GM23338 (cell line): ENCODE data around the gene PPID. TPM values are rescaled to one million over a fixed set of nuclear protein-coding genes. Genes with fewer than 3 reads are reported as not detected.

ENCODE experiments used
- ATAC-seq: fragments of 200-7000 bp; cut with Tn5 transposase; 3 replicates; pipeline ENCODE4 v1.9.1; 2020
- DNase-seq: peaks from one replicate; pipeline ENCODE4 v3.0.0-alpha.2; 2015; ENCODE audit warnings: low spot score
- H2AFZ ChIP-seq: fragments of 200-600 bp; sonication (generic); 2 replicates; pipeline ENCODE4 v1.8.0; 2016; ENCODE audit warnings: antibody characterized with exemption, mild to moderate bottlenecking, moderate library complexity
- H3F3A ChIP-seq: fragments of 200-600 bp; sonication (generic); replicated peaks from 2 replicates; pipeline ENCODE4 v1.8.0; 2017; ENCODE audit warnings: antibody characterized with exemption, mixed run types, low read depth
- H3K27ac ChIP-seq: fragments of 200-600 bp; sonication (generic); 2 replicates; pipeline ENCODE4 v1.6.1; 2016; ENCODE audit warnings: low read depth
- H3K27me3 ChIP-seq: fragments of 200-600 bp; sonication (generic); 2 replicates; pipeline ENCODE4 v1.8.0; 2016; ENCODE audit warnings: mild to moderate bottlenecking, mixed run types, moderate library complexity; ENCODE audit not compliant: insufficient read depth
- H3K36me3 ChIP-seq: fragments of 200-600 bp; sonication (generic); 2 replicates; pipeline ENCODE4 v1.8.0; 2016; ENCODE audit warnings: mild to moderate bottlenecking; ENCODE audit not compliant: insufficient read depth
- H3K4me1 ChIP-seq: fragments of 200-600 bp; sonication (generic); 2 replicates; pipeline ENCODE4 v1.8.0; 2016; ENCODE audit warnings: mild to moderate bottlenecking, moderate library complexity; ENCODE audit not compliant: insufficient read depth
- H3K4me2 ChIP-seq: fragments of 200-600 bp; sonication (generic); 2 replicates; pipeline ENCODE4 v1.7.1; 2017; ENCODE audit warnings: mixed run types
- H3K4me3 ChIP-seq: fragments of 200-600 bp; sonication (generic); 2 replicates; pipeline ENCODE4 v1.6.1; 2016; ENCODE audit warnings: mixed run types
- H3K79me2 ChIP-seq: fragments of 200-600 bp; sonication (generic); replicated peaks from 2 replicates; pipeline ENCODE4 v1.8.0; 2017; ENCODE audit warnings: mild to moderate bottlenecking; ENCODE audit not compliant: insufficient read depth
- H3K9me2 ChIP-seq: fragments of 200-600 bp; sonication (generic); 2 replicates; pipeline ENCODE4 v1.8.0; 2017; ENCODE audit not compliant: insufficient read depth
- H4K20me1 ChIP-seq: fragments of 200-600 bp; sonication (generic); replicated peaks from 2 replicates; pipeline ENCODE4 v1.8.0; 2017; ENCODE audit warnings: mild to moderate bottlenecking; ENCODE audit not compliant: insufficient read depth
- H3K27ac Mint-ChIP-seq: 2 replicates; pipeline ENCODE4 v1.8.0; 2020; ENCODE audit warnings: inconsistent platforms, mild to moderate bottlenecking, moderate library complexity, mixed read lengths
- H3K27me3 Mint-ChIP-seq: 3 replicates; pipeline ENCODE4 v1.8.0; 2022; ENCODE audit warnings: low read depth, mild to moderate bottlenecking, moderate library complexity, mixed read lengths, inconsistent platforms; ENCODE audit not compliant: insufficient read depth, poor library complexity
- H3K36me3 Mint-ChIP-seq: 3 replicates; pipeline ENCODE4 v1.8.0; 2021; ENCODE audit warnings: low read depth, mild to moderate bottlenecking, inconsistent platforms, moderate library complexity, mixed read lengths
- H3K4me1 Mint-ChIP-seq: 3 replicates; pipeline ENCODE4 v1.8.0; 2020; ENCODE audit warnings: mild to moderate bottlenecking, inconsistent platforms, mixed read lengths
- H3K4me3 Mint-ChIP-seq: 3 replicates; pipeline ENCODE4 v1.8.0; 2021; ENCODE audit warnings: moderate library complexity, mild to moderate bottlenecking, inconsistent platforms, mixed read lengths
- H3K9me3 Mint-ChIP-seq: 3 replicates; pipeline ENCODE4 v1.8.0; 2020; ENCODE audit warnings: moderate library complexity, mild to moderate bottlenecking, inconsistent platforms, mixed read lengths
- CREB1 ChIP-seq: fragments of 250-450 bp; sonication (Bioruptor Pico); IDR thresholded peaks from 2 replicates; pipeline ENCODE4 v1.5.0; 2020; ENCODE audit warnings: low read depth, mild to moderate bottlenecking, moderate library complexity
- ETS1 ChIP-seq: IDR thresholded peaks from 2 replicates; pipeline ENCODE4 v1.6.1; 2016; ENCODE audit warnings: antibody characterized with exemption
- EZH2 ChIP-seq: fragments of 200-600 bp; sonication (generic); IDR thresholded peaks from one replicate; pipeline ENCODE4 v1.8.0; 2017; ENCODE audit warnings: antibody characterized with exemption, mild to moderate bottlenecking, low read depth; ENCODE audit not compliant: unreplicated experiment
- EZH2phosphoT487 ChIP-seq: fragments of 200-600 bp; sonication (generic); IDR thresholded peaks from one replicate; pipeline ENCODE4 v1.8.1; 2018; ENCODE audit warnings: antibody characterized with exemption; ENCODE audit not compliant: unreplicated experiment
- JUNB ChIP-seq: IDR thresholded peaks from one replicate; pipeline ENCODE4 v1.6.1; 2016; ENCODE audit warnings: antibody characterized with exemption; ENCODE audit not compliant: unreplicated experiment
- NANOG ChIP-seq: IDR thresholded peaks from 2 replicates; pipeline ENCODE4 v1.6.1; 2016; ENCODE audit warnings: antibody characterized with exemption, borderline replicate concordance
- POLR2AphosphoS5 ChIP-seq: IDR thresholded peaks from 2 replicates; pipeline ENCODE4 v1.6.1; 2016; ENCODE audit warnings: antibody characterized with exemption, low read depth
- STAT1 ChIP-seq: IDR thresholded peaks from one replicate; pipeline ENCODE4 v1.6.1; 2016; ENCODE audit warnings: antibody characterized with exemption; ENCODE audit not compliant: unreplicated experiment
- ZNF114 ChIP-seq: fragments of 250-450 bp; sonication (Bioruptor Pico); IDR thresholded peaks from 2 replicates; pipeline ENCODE4 v1.5.0; 2020; ENCODE audit warnings: mild to moderate bottlenecking, moderate library complexity
- ZNF331 ChIP-seq: fragments of 250-450 bp; sonication (Bioruptor Pico); IDR thresholded peaks from 2 replicates; pipeline ENCODE4 v1.5.0; 2020; ENCODE audit warnings: low read depth, mild to moderate bottlenecking, moderate library complexity
- polyA plus RNA-seq: library from polyadenylated mRNA; unstranded; fragments of >200 nt; fragmentation: Nextera tagmentation; extraction: Ambion mirVana; gene quantifications from 2 replicates; pipeline ENCODE4 v1.2.1, GENCODE V29; 2016
- total RNA-seq: library from RNA; depleted of rRNA; stranded (reverse); fragments of >200 nt; shearing (Covaris generic); gene quantifications from 2 replicates; pipeline ENCODE4 v1.2.3, GENCODE V29; 2014
- TF ChIP-seq, protein P1 (sequence below): IDR thresholded peaks from one replicate; pipeline ENCODE4 v1.6.1; 2018; ENCODE audit warnings: antibody characterized with exemption; ENCODE audit not compliant: unreplicated experiment

Gene PPID
- total and polyA plus RNA-seq, 2 experiments from 2014 or later: 56.6 to 66.2 TPM

- TF ChIP-seq ZNF114 (CRISPR knock-in tag) (no peak), ZNF331 (CRISPR knock-in tag) (no peak), ETS1 (no peak), EZH2phosphoT487 (no peak), EZH2 (no peak), CREB1 (CRISPR knock-in tag) (no peak), JUNB (no peak), NANOG (no peak), STAT1 (no peak)
- TF ChIP-seq, protein P1, sequence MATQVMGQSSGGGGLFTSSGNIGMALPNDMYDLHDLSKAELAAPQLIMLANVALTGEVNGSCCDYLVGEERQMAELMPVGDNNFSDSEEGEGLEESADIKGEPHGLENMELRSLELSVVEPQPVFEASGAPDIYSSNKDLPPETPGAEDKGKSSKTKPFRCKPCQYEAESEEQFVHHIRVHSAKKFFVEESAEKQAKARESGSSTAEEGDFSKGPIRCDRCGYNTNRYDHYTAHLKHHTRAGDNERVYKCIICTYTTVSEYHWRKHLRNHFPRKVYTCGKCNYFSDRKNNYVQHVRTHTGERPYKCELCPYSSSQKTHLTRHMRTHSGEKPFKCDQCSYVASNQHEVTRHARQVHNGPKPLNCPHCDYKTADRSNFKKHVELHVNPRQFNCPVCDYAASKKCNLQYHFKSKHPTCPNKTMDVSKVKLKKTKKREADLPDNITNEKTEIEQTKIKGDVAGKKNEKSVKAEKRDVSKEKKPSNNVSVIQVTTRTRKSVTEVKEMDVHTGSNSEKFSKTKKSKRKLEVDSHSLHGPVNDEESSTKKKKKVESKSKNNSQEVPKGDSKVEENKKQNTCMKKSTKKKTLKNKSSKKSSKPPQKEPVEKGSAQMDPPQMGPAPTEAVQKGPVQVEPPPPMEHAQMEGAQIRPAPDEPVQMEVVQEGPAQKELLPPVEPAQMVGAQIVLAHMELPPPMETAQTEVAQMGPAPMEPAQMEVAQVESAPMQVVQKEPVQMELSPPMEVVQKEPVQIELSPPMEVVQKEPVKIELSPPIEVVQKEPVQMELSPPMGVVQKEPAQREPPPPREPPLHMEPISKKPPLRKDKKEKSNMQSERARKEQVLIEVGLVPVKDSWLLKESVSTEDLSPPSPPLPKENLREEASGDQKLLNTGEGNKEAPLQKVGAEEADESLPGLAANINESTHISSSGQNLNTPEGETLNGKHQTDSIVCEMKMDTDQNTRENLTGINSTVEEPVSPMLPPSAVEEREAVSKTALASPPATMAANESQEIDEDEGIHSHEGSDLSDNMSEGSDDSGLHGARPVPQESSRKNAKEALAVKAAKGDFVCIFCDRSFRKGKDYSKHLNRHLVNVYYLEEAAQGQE: no peak
- Mint-ChIP-seq H3K4me1 (peaks cover 6% of the 10 kb centered on the region; the same call in 1 of the 3 replicates), H3K27me3 (peaks cover 2% of the 10 kb centered on the region), H3K27ac (no peak overlapping the region), H3K9me3 (no peaks in the 10 kb centered on the region), H3K4me3 (no peak overlapping the region), H3K36me3 (no peaks in the 10 kb centered on the region)
- Histone ChIP-seq H3F3A (0 out of 2 replicates have a peak, but pooled peaks cover 3% of the 10 kb centered on the region), H3K36me3 (no peaks in the 10 kb centered on the region), H3K79me2 (no peaks in the 10 kb centered on the region), H3K9me2 (no peaks in the 10 kb centered on the region), H3K4me2 (peak overlapping the region; percentile 41; the same call in 1 of the 2 replicates), H2AFZ (peak overlapping the region; percentile 90; the same call in 1 of the 2 replicates), H4K20me1 (no peaks in the 10 kb centered on the region), H3K4me3 (no peak overlapping the region), H3K27me3 (no peaks in the 10 kb centered on the region), H3K4me1 (0 out of 2 replicates have a peak, but pooled peaks cover 4% of the 10 kb centered on the region), H3K27ac (no peak overlapping the region)
- DNase-seq (no peak), ATAC-seq (no peak)
Measured at GRCh38 chr4:158728236-158728635, 5.0 kb upstream of the PPID start.

GRCh38 chr4:158726633-158727032 lies 3.4 kb upstream of the PPID start:
- Mint-ChIP-seq H3K27ac (no peak overlapping the region), H3K9me3 (no peaks in the 10 kb centered on the region), H3K4me3 (no peak overlapping the region), H3K27me3 (peaks cover 3% of the 10 kb centered on the region), H3K36me3 (peaks cover 2% of the 10 kb centered on the region; the same call in 2 of the 3 replicates), H3K4me1 (peaks cover 10% of the 10 kb centered on the region)
- no peak overlapping the region for H3K4me2 ChIP-seq
- TF ChIP-seq ZNF331 (CRISPR knock-in tag): no peak
- no peak for TF ChIP-seq POLR2AphosphoS5
- no peak for TF ChIP-seq ETS1
- H3K27me3 ChIP-seq: no peaks in the 10 kb centered on the region
- H3K27ac ChIP-seq: no peak overlapping the region
- H3K36me3 ChIP-seq: no peaks in the 10 kb centered on the region
- H3K79me2 ChIP-seq: peaks cover 12% of the 10 kb centered on the region
- DNase-seq (no peak), ATAC-seq (no peak)
- 0 out of 2 replicates have a peak, but pooled peaks cover 8% of the 10 kb centered on the region for H3K4me1 ChIP-seq
- H3K4me3 ChIP-seq: no peak overlapping the region
- H2AFZ ChIP-seq: no peak overlapping the region
- no peaks in the 10 kb centered on the region for H3K9me2 ChIP-seq
- no peaks in the 10 kb centered on the region for H4K20me1 ChIP-seq
- H3F3A ChIP-seq: 0 out of 2 replicates have a peak, but pooled peaks cover 3% of the 10 kb centered on the region
